Thoracic aorta (tissue), 2 donors: ENCODE results near the gene DGCR2. TPM values are rescaled to one million over a fixed set of nuclear protein-coding genes. Genes with fewer than 3 reads are reported as not detected.

ENCODE experiments used
- ATAC-seq: fragments of 150-250 bp; one replicate; pipeline ENCODE4 v1.8.0; 2017; ENCODE audit warnings: low read depth; ENCODE audit not compliant: insufficient number of reproducible peaks, low FRiP score
- DNase-seq: peaks from one replicate; pipeline ENCODE4 v3.0.0-alpha.2; 2020; ENCODE audit warnings: low spot score
- H3K27ac ChIP-seq, 2 donors: fragments of 200-600 bp; sonication (generic); 1 replicate in 1 of 2; 2 replicates in 1 of 2; pipeline ENCODE4 v1.5.1; 2016; ENCODE audit warnings: mild to moderate bottlenecking in 2 of 2, moderate library complexity in 2 of 2
- H3K27me3 ChIP-seq: fragments of 200-600 bp; sonication (generic); replicated peaks from 2 replicates; pipeline ENCODE4 v1.6.0; 2016; ENCODE audit warnings: mild to moderate bottlenecking; ENCODE audit not compliant: insufficient read depth
- H3K36me3 ChIP-seq: fragments of 200-600 bp; sonication (generic); one replicate; pipeline ENCODE4 v1.5.1; 2016
- H3K4me1 ChIP-seq, 2 donors: fragments of 200-600 bp; sonication (generic); 1 replicate in 1 of 2; 2 replicates in 1 of 2; pipeline versions ENCODE4 v1.5.1 to v1.6.0; 2016; ENCODE audit warnings: low read depth in 2 of 2, mild to moderate bottlenecking in 1 of 2; ENCODE audit not compliant: control insufficient read depth in 1 of 2
- H3K4me3 ChIP-seq: fragments of 200-600 bp; sonication (generic); 2 replicates; pipeline ENCODE4 v1.5.1; 2016; ENCODE audit warnings: mild to moderate bottlenecking
- H3K9me3 ChIP-seq: fragments of 200-600 bp; sonication (generic); 2 replicates; pipeline ENCODE4 v1.5.1; 2016
- CTCF ChIP-seq: fragments of 200-600 bp; sonication (generic); IDR thresholded peaks from one replicate; pipeline ENCODE4 v1.5.1; 2019; ENCODE audit warnings: antibody characterized with exemption
- total RNA-seq, 2 donors: library from RNA; depleted of rRNA; stranded (reverse); fragments of >200 nt; gene quantifications; one replicate each; pipeline versions ENCODE4 v1.1.0 to v1.2.3, GENCODE V29; 2016

The DGCR2 gene
- total RNA-seq, 2 donors from 2014 or later = 42.1 to 105 TPM

GRCh38 chr22:19128009-19128401 lies 5.8 kb upstream of the DGCR2 start:
- ATAC-seq = no peak
- no peak for DNase-seq
- no peak for TF ChIP-seq CTCF
- Histone ChIP-seq H3K4me3 (no peak overlapping the region), H3K27ac (no peak overlapping the region), H3K9me3 (no peaks in the 10 kb centered on the region), H3K36me3 (peaks cover under 1% of the 10 kb centered on the region), H3K27me3 (no peaks in the 10 kb centered on the region), H3K4me1 (peaks cover 0 to 4% of the 10 kb centered on the region in 2 donors)

- no peak for ATAC-seq
- TF ChIP-seq CTCF = no peak
- Histone ChIP-seq H3K27me3 (no peaks in the 10 kb centered on the region), H3K4me1 (peaks cover 0 to 8% of the 10 kb centered on the region in 2 donors), H3K36me3 (no peaks in the 10 kb centered on the region), H3K9me3 (no peaks in the 10 kb centered on the region), H3K27ac (no peak overlapping the region), H3K4me3 (no peak overlapping the region)
- DNase-seq = no peak
Observed at GRCh38 chr22:19127329-19128008, 5.3 kb upstream of the DGCR2 start.

- no peak for DNase-seq
- ATAC-seq = no peak
- no peaks in the 10 kb centered on the region for H3K27me3 ChIP-seq
- H3K4me3 ChIP-seq = no peak overlapping the region
- no peaks in the 10 kb centered on the region for H3K9me3 ChIP-seq
- TF ChIP-seq CTCF = no peak
- H3K27ac ChIP-seq = no peak overlapping the region
- peaks cover 0 to 8% of the 10 kb centered on the region in 2 donors for H3K4me1 ChIP-seq
- H3K36me3 ChIP-seq = no peaks in the 10 kb centered on the region
Observed at GRCh38 chr22:19126309-19127273, 4.4 kb upstream of the DGCR2 start.

DNA sequence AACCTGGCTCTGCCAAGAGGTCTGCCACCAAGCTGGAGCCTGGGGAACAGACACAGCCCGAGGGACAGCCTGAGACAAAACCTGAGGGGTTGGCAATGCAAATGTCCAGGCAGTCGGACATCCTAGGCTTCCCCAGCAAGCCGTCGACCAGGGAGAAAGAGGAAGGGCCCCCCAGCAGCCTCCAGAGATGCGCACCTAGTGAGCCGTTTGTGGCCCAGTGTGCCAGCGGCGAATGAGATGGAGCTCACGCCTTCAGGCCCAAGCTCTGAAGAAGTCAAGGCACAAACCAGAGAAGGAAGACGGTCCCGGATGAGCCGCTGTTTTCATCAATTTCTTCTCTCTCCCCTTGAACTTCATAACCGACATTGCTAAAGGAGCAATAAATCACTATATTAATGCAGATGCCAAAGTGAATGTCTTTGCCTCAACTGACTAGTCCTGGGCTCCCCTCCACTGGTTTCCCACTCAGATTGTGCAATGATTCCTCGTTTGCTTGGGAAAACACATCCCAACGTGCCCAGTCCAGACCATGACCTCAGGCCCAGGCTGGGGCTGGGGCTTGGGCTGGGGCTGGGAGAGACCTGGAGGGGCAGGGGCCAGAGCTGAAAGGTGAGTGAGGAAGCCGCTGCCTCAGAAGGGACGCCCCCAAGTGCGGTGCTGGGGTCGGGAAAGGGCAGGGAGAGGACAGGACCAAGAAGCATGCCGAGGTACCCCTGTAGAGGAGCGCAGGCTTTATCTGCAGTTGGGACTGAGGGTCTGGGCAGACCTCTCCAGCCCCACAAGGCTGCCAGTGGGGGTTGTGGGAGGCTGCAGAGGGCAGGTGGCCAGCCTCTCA lies 3.5 kb upstream of the DGCR2 start:
- ATAC-seq (no peak), DNase-seq (no peak)
- H3K36me3 ChIP-seq = no peaks in the 10 kb centered on the region
- H3K4me1 ChIP-seq = peaks cover 6 to 16% of the 10 kb centered on the region in 2 donors
- no peak overlapping the region for H3K27ac ChIP-seq
- H3K27me3 ChIP-seq = no peaks in the 10 kb centered on the region
- H3K4me3 ChIP-seq = no peak overlapping the region
- no peak for TF ChIP-seq CTCF
- no peaks in the 10 kb centered on the region for H3K9me3 ChIP-seq
